Activated T-cell treated with anti-CD3 and anti-CD28 coated beads, Interleukin-2, amount 50 U/mL, for 72 hours (primary cell): Measurements from ENCODE around the gene TRAK1. TPM values are rescaled to one million over a fixed set of nuclear protein-coding genes. Genes with fewer than 3 reads are reported as not detected.
A peak's percentile ranks its signal among the peaks of the same experiment; 100 is the strongest.

Experiments
- ATAC-seq, 2 donors: fragments of 150-1000 bp; cut with Tn5 transposase; replicated peaks in 1 of 2; 2 replicates each; pipeline ENCODE4 v1.10.0; 2021; ENCODE audit warnings: moderate library complexity in 2 of 2, mild to moderate bottlenecking in 1 of 2
- DNase-seq, 2 donors: peaks; one replicate each; pipeline ENCODE4 v3.0.0; 2021 to 2022; ENCODE audit warnings: mixed read lengths in 1 of 2
- H3K27ac Mint-ChIP-seq: one replicate; pipeline ENCODE4 v1.8.0; 2022; ENCODE audit warnings: mild to moderate bottlenecking, moderate library complexity, mixed read lengths
- H3K27me3 Mint-ChIP-seq: one replicate; pipeline ENCODE4 v1.8.0; 2022; ENCODE audit warnings: low read depth, mixed read lengths
- H3K36me3 Mint-ChIP-seq, 2 donors: one replicate each; pipeline ENCODE4 v1.8.0; 2022; ENCODE audit warnings: mixed read lengths in 2 of 2, mild to moderate bottlenecking in 1 of 2; ENCODE audit not compliant: insufficient read depth in 2 of 2
- H3K4me1 Mint-ChIP-seq: one replicate; pipeline ENCODE4 v1.8.0; 2022; ENCODE audit warnings: low read depth, mixed read lengths
- H3K4me3 Mint-ChIP-seq, 2 donors: one replicate each; pipeline ENCODE4 v1.8.0; 2022; ENCODE audit warnings: mild to moderate bottlenecking in 2 of 2, mixed read lengths in 2 of 2, moderate library complexity in 2 of 2
- H3K9me3 Mint-ChIP-seq, 2 donors: one replicate each; pipeline ENCODE4 v1.8.0; 2022; ENCODE audit warnings: mixed read lengths in 2 of 2
- total RNA-seq, 2 donors: library from RNA; stranded (reverse); gene quantifications; one replicate each; pipeline ENCODE4 v1.2.3, GENCODE V29; 2022

TRAK1 gene
- total RNA-seq, 2 donors from 2014 or later, result 17.8 to 19.6 TPM

- no peaks in the 10 kb centered on the region for H3K27me3 Mint-ChIP-seq
- H3K27ac Mint-ChIP-seq, result peak overlapping the region; percentile 9
- peaks cover 9% of the 10 kb centered on the region for H3K4me1 Mint-ChIP-seq
- H3K9me3 Mint-ChIP-seq, result no peaks in the 10 kb centered on the region
- DNase-seq (no peak), ATAC-seq (no peak)
- H3K4me3 Mint-ChIP-seq, result no peak overlapping the region
- no peaks in the 10 kb centered on the region for H3K36me3 Mint-ChIP-seq
These were observed 74.1 kb downstream of the TRAK1 start for GRCh38 chr3:42165211-42165610.

- ATAC-seq (no peak), DNase-seq (no peak)
- no peaks in the 10 kb centered on the region for H3K27me3 Mint-ChIP-seq
- H3K4me1 Mint-ChIP-seq, result peaks cover 14% of the 10 kb centered on the region
- H3K4me3 Mint-ChIP-seq, result no peak overlapping the region
- no peak overlapping the region for H3K27ac Mint-ChIP-seq
- H3K36me3 Mint-ChIP-seq, result no peaks in the 10 kb centered on the region
- H3K9me3 Mint-ChIP-seq, result no peaks in the 10 kb centered on the region
These were observed 75.1 kb downstream of the TRAK1 start for GRCh38 chr3:42166214-42166613.

GRCh38 chr3:42166662-42167300 lies 75.6 kb downstream of the TRAK1 start:
- no peak for DNase-seq
- ATAC-seq, result no peak
- Mint-ChIP-seq H3K9me3 (no peaks in the 10 kb centered on the region), H3K27me3 (no peaks in the 10 kb centered on the region), H3K27ac (no peak overlapping the region), H3K36me3 (no peaks in the 10 kb centered on the region), H3K4me1 (peaks cover 20% of the 10 kb centered on the region), H3K4me3 (no peak overlapping the region)

GRCh38 chr3:42169579-42170120 lies 78.5 kb downstream of the TRAK1 start:
- Mint-ChIP-seq H3K4me1 (peaks cover 29% of the 10 kb centered on the region), H3K27ac (no peak overlapping the region), H3K9me3 (no peaks in the 10 kb centered on the region), H3K27me3 (no peaks in the 10 kb centered on the region), H3K36me3 (no peaks in the 10 kb centered on the region), H3K4me3 (no peak overlapping the region)
- DNase-seq (no peak), ATAC-seq (no peak)

GRCh38 chr3:42172047-42172654 lies 81.0 kb downstream of the TRAK1 start:
- Mint-ChIP-seq H3K4me1 (peaks cover 29% of the 10 kb centered on the region), H3K4me3 (no peak overlapping the region), H3K27me3 (no peaks in the 10 kb centered on the region), H3K27ac (no peak overlapping the region), H3K9me3 (no peaks in the 10 kb centered on the region), H3K36me3 (no peaks in the 10 kb centered on the region)
- ATAC-seq (no peak), DNase-seq (no peak)

GRCh38 chr3:42173307-42173706 lies 82.2 kb downstream of the TRAK1 start:
- DNase-seq (no peak), ATAC-seq (no peak)
- Mint-ChIP-seq H3K9me3 (no peaks in the 10 kb centered on the region), H3K4me3 (no peak overlapping the region), H3K27ac (no peak overlapping the region), H3K27me3 (no peaks in the 10 kb centered on the region), H3K4me1 (peaks cover 29% of the 10 kb centered on the region), H3K36me3 (no peaks in the 10 kb centered on the region)

GRCh38 chr3:42174679-42175385 lies 83.7 kb downstream of the TRAK1 start:
- DNase-seq (no peak), ATAC-seq (no peak)
- Mint-ChIP-seq H3K27ac (peak overlapping the region; percentile 63), H3K9me3 (no peaks in the 10 kb centered on the region), H3K27me3 (no peaks in the 10 kb centered on the region), H3K4me3 (no peak overlapping the region), H3K4me1 (peaks cover 37% of the 10 kb centered on the region), H3K36me3 (no peaks in the 10 kb centered on the region)

- Mint-ChIP-seq H3K4me1 (peaks cover 38% of the 10 kb centered on the region), H3K27me3 (no peaks in the 10 kb centered on the region), H3K36me3 (no peaks in the 10 kb centered on the region), H3K9me3 (no peaks in the 10 kb centered on the region), H3K4me3 (no peak overlapping the region), H3K27ac (no peak overlapping the region)
- ATAC-seq (no peak), DNase-seq (no peak)
These were observed 84.5 kb downstream of the TRAK1 start for GRCh38 chr3:42175386-42176240.

- H3K4me3 Mint-ChIP-seq, result no peak overlapping the region
- H3K9me3 Mint-ChIP-seq, result no peaks in the 10 kb centered on the region
- H3K27ac Mint-ChIP-seq, result peak overlapping the region; percentile 20
These were observed 85.3 kb downstream of the TRAK1 start for GRCh38 chr3:42176242-42177034.

GRCh38 chr3:42177068-42177800 lies 86.1 kb downstream of the TRAK1 start:
- Mint-ChIP-seq H3K4me3 (no peak overlapping the region), H3K27ac (no peak overlapping the region), H3K9me3 (no peaks in the 10 kb centered on the region), H3K27me3 (no peaks in the 10 kb centered on the region), H3K4me1 (peaks cover 23% of the 10 kb centered on the region), H3K36me3 (no peaks in the 10 kb centered on the region)
- DNase-seq, result no peak
- ATAC-seq, result no peak

More at GRCh38 chr3:42176242-42177034, 85.3 kb downstream of the TRAK1 start:
- DNase-seq, result no peak
- ATAC-seq, result no peak
- peaks cover 31% of the 10 kb centered on the region for H3K4me1 Mint-ChIP-seq
- H3K27me3 Mint-ChIP-seq, result no peaks in the 10 kb centered on the region
- no peaks in the 10 kb centered on the region for H3K36me3 Mint-ChIP-seq

- DNase-seq (no peak), ATAC-seq (no peak)
- Mint-ChIP-seq H3K4me1 (peaks cover 19% of the 10 kb centered on the region), H3K9me3 (no peaks in the 10 kb centered on the region), H3K27me3 (no peaks in the 10 kb centered on the region), H3K36me3 (no peaks in the 10 kb centered on the region), H3K27ac (no peak overlapping the region), H3K4me3 (no peak overlapping the region)
These were observed 86.6 kb downstream of the TRAK1 start for GRCh38 chr3:42177801-42178150.
